GM10248 (cell line): Measurements from ENCODE around the gene SCFD2.

Experiments
- CTCF ChIA-PET: fragments of 300-600 bp; sonication (Branson Sonifier 250); formaldehyde crosslinking; extraction: SDS; loops from one replicate; lab custom pipeline; 2021; ENCODE audit warnings: antibody characterized with exemption; lab: Yijun Ruan, JAX
- POLR2A ChIA-PET: fragments of 350-650 bp; sonication (Branson Sonifier 250); formaldehyde crosslinking; extraction: SDS; loops from one replicate; lab custom pipeline; 2020; ENCODE audit warnings: antibody characterized with exemption; lab: Yijun Ruan, JAX
- DNase-seq: peaks from one replicate; pipeline ENCODE4 v3.0.0; 2012; ENCODE audit errors: extremely low spot score
- CTCF ChIP-seq: IDR thresholded peaks from 2 replicates; pipeline ENCODE4 v1.5.1; 2012; ENCODE audit warnings: mild to moderate bottlenecking, low read depth; ENCODE audit errors: extremely low read depth, missing control alignments, control extremely low read depth

SCFD2 gene

DNA sequence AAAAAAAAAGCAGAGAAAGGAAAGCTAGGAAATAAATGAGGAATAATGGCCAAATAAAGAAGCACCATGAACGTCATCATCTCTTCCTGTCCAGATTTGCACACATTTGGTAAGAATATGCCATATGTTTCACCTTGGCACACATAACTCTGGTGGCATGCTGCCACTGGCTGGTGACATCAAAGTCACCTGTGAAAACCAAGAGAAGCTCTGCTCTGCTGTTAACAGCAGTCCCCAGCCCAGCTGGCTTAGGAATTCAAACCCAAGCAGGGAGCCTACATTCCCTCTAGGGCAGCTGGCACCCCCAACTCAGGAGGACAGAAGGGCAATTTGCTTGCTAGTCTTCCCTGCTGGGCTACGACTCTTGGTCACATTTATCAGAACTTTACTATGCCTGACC is 426.1 kb downstream of the SCFD2 start:
- TF ChIP-seq CTCF: no peak
- no peak for DNase-seq
- CTCF ChIA-PET: interaction anchor here (2.6 kb wide), 1 partner anchor 11 kb away, joined by 7 read pairs; no protein-coding TSS in a partner anchor
- POLR2A ChIA-PET: no interaction called here

- CTCF ChIA-PET: interaction anchor here (1.2 to 2.6 kb wide), 2 partner anchors 10 to 28 kb away, joined by 4 to 7 read pairs; no protein-coding TSS in a partner anchor
- no peak for TF ChIP-seq CTCF
- no peak for DNase-seq
- POLR2A ChIA-PET: no interaction called here
Measured at GRCh38 chr4:52939325-52939724, 426.5 kb downstream of the SCFD2 start.

DNA sequence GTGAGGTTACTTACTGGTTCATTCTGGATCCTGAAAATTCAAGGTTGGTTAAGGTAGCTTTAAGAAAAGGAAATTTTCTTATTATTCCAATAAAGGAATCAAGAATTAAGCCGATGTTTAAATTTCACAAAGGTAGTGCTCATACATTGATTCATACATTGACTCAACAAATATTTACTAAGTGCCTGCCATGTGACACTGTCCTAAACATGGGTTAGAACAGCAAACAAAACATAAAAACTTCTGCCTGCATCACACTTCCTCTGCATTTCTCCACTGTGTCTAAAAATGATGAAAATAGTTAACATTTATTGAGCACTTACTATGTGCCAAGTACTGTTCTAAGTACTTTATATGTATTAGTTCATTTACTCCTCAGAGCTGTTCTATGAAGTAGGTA is 428.0 kb downstream of the SCFD2 start:
- no peak for TF ChIP-seq CTCF
- CTCF ChIA-PET: interaction anchor here (0.9 to 1.9 kb wide), 3 partner anchors 26 to 44 kb away, joined by 3 to 4 read pairs (median 4); no protein-coding TSS in a partner anchor

GRCh38 chr4:52936729-52937128 is 429.1 kb downstream of the SCFD2 start:
- ChIA-PET CTCF (interaction anchor here (1.7 to 1.9 kb wide), 2 partner anchors 14 to 45 kb away, joined by 4 to 5 read pairs; no protein-coding TSS in a partner anchor), POLR2A (no interaction called here)
- no peak for TF ChIP-seq CTCF
- no peak for DNase-seq

More for the DNA sequence above, 428.0 kb downstream of the SCFD2 start:
- POLR2A ChIA-PET: no interaction called here
- no peak for DNase-seq

GRCh38 chr4:52935317-52935716 is 430.5 kb downstream of the SCFD2 start:
- CTCF ChIA-PET: interaction anchor here (1.7 kb wide), 1 partner anchor 12 kb away, joined by 5 read pairs; no protein-coding TSS in a partner anchor
- POLR2A ChIA-PET: no interaction called here
- no peak for DNase-seq
- TF ChIP-seq CTCF: no peak

DNA sequence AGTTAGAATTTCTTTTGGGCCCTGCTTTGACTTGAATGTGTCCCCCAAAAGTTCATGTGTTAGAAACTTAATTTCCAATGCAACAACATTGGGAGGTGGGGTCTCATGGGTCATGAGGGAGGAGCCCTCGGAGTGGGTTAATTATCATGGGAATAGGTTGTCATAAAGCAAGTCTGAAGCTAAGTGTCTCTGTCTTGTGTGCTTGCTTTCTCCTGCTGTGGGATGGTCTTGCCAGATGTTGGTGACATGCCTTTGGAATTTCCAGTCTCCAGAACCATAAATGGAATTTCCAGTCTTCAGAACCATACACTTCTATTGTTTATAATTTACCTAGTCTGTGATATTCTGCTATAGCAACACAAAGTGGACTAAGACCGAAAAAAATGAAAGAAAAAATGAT is 432.1 kb downstream of the SCFD2 start:
- no peak for DNase-seq
- no peak for TF ChIP-seq CTCF
- ChIA-PET POLR2A (no interaction called here), CTCF (interaction anchor here (1.5 to 1.8 kb wide), 2 partner anchors 8 to 22 kb away, joined by 5 to 7 read pairs; no protein-coding TSS in a partner anchor)
